GM18507 (cell line): ENCODE results near the gene PSMC5.
"Not testable (repeated sequence)": the region's sequence is repeated elsewhere in the genome, so short reads cannot be mapped to it uniquely, and the experiment has no call there.

Source experiments
- DNase-seq: peaks from one replicate; pipeline ENCODE4 v3.0.0; 2011; ENCODE audit warnings: low read depth; ENCODE audit not compliant: insufficient read length; ENCODE audit errors: extremely low spot score
- FAIRE-seq: peaks from 2 replicates; lab custom pipeline; 2011; peaks lifted over from hg19 to GRCh38; lab: Jason Lieb, UNC

The PSMC5 gene

GRCh38 chr17:63836811-63837210, 9.6 kb downstream of the PSMC5 start:
- no peak for DNase-seq
- no peak for FAIRE-seq

- FAIRE-seq = no peak
- no peak for DNase-seq
Observed at GRCh38 chr17:63837480-63837879, 10.2 kb downstream of the PSMC5 start.

DNA sequence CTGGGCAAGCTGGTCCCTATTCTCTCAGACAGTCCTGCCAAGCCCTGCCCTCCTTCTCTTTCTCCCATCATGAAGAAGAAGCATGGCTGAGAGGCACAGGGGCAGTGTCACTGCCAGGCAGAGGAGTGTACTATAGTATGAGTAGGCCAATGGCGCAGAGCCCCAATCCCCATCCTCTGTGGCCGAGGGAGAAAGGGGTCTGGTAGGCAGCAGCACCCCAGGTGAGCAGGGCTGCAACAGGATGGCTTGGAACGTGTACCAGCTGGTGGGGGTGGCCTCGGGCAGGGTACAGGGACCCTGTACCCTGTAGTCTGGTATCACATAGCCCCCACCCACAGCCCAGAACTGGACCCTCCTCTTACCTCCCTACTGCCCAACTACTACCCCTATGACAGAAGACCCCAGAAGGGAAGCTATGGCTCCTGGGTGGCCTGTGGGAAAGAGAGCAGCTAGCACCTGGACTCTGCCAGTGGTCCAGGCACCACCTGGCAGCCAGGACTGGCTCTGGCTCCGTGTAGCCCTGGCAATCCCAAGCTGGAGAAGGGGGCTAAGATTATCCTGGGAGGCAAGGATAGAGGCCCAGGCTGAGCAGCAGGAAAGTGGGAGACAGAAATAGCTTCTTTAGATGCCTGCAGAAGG, 10.8 kb downstream of the PSMC5 start:
- DNase-seq (no peak), FAIRE-seq (no peak)

- FAIRE-seq (no peak), DNase-seq (no peak)
Observed at GRCh38 chr17:63838631-63839171, 11.5 kb downstream of the PSMC5 start.

- FAIRE-seq = no peak
- DNase-seq = no peak
Observed at GRCh38 chr17:63840591-63841349, 13.5 kb downstream of the PSMC5 start.

DNA sequence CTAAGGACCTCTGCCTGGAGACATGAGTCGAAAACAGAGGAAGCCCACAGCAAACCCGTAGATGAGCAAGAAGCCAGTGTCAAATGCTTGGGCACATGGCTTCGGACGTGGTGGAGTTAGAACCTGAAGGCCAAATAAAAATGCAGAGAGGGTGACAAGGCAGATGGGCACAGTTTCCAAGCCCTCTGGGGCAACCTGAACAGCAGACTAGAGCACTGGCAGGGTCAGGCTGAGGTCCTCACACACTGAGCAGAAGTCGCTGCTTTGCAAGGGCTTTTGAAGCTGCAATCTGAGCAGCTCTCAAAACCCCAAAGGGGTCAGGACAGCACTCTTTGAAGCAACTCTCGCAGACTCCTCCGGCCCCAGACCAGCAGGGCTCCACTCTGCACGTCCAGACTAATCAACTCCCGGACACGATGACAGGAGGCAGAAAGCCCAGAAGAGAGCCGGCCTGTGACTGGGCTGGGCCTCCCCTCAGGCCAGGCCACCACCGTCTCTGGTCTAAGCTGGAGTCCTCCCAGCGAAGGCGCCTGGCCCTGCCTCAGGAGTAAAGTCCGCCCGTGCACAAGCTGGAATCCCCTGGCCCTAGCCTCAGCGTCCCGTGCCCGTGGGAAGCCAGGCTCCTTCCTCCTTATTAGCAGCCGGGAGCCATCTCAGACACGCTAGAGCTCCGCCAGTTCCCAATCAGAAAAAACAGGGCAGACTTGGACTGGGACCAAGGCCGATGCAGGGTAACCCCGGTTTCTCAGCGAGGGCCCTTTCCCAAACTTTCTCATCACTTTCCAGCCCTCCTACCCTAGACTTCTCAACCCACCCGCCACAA, 14.3 kb downstream of the PSMC5 start:
- FAIRE-seq (peak; percentile 46), DNase-seq (no peak)

- no peak for FAIRE-seq
- DNase-seq = no peak
Observed at GRCh38 chr17:63842173-63842539, 14.9 kb downstream of the PSMC5 start.

- DNase-seq = peak; percentile 88
- FAIRE-seq = peak; percentile 97
Observed at GRCh38 chr17:63842540-63843386, 15.5 kb downstream of the PSMC5 start, which contains the start of gene SMARCD2. SMARCD2 (minus strand) TSS chr17:63842685; CDS start chr17:63842674, 11 bp downstream.

DNA sequence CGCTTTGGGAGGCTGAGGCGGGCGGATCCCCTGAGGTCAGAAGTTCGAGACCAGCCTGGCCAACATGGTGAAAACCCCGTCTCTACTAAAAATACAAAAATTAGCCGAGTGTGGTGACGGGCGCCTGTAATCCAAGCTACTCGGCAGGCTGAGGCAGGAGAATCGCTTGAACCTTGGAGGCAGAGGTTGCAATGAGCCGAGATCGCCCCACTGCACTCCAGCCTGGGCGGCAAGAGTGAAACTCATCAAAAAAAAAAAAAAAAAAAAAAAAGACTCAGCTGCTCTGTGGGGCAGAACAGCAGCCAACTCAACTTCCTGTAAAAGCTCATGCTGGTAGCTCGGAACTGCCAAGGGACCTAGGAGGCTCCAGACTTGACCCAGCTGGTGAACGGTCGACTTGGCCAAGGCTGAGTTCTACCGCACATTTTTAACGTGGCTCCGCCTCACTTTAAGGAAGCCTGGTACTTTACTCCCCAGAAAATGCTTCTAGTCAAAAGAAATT, 16.2 kb downstream of the PSMC5 start:
- not testable (repeated sequence) for DNase-seq
- FAIRE-seq = peak; percentile 59

DNA sequence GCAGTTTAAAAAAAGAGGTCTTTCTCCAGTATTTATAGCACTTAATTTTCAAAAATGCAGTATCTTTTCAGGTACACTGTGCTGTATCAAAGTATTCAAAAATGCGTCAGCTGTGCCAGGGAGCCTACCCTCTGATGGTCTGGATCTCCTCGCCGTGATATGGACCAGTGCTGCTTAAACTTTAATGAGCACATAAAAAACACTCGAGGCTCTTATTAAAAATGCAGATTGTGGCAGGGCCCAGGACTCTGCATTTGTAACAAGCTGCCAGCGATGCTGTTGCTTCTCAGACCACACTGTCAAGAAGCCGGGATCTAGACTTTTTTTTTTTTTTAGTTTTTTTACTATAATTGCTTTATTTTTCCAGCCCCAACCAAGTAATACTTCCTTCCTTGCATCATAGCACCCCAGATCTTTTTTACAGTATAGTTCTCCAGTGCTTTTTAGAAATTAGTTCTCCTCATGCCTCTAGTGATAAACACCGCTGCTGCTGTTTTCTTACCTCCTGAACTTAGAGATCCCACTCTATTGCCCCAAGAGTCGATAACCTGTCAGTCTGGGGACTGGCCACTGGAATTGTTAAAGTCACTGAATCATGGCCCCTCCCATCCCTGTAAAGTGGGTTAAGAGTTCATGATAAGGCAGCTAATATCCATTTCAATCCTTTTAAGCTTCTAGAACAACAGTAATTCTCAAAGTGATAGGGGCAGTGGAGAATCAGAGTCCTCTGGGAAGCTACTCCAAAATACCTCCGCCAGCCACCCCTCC, 16.9 kb downstream of the PSMC5 start:
- no peak for DNase-seq
- no peak for FAIRE-seq

GRCh38 chr17:63845509-63845908, 18.3 kb downstream of the PSMC5 start:
- DNase-seq (no peak), FAIRE-seq (no peak)

DNA sequence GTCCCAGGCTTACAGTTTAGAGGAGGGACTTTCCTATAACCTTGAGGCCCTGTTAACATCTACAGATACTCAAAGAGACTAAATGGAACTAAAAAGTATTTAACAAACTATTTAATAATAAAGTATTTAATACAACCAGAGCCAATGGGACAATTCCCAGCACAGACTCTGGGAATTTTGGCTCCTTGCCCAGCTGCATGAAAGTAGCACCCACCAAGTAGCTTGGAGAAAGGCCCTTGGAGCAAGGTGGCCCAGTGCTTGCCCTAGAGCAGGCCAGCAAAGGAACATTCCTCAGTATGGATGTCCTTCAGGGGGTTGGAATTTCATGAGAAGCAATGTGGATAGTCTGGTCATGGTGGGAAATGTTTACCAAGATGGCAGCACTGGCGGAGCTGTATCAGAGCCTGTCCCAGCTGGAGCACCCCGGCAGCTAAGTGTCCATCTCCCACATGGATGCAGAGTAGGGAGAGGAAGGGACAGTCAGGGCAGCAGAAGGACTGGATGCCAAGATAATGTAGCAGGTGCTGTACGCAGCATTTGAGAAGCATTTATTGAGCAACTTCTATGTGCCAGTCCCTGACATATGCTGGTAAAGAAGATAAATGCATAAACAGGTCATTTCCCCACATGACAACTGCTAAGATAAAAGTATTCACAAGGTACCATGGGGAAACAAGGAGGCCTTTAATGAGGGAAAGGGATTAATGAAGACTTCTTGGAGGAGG, 20.5 kb downstream of the PSMC5 start:
- DNase-seq (no peak), FAIRE-seq (no peak)

GRCh38 chr17:63848834-63849689, 21.8 kb downstream of the PSMC5 start:
- DNase-seq = peak; percentile 91
- peak; percentile 81 for FAIRE-seq

DNA sequence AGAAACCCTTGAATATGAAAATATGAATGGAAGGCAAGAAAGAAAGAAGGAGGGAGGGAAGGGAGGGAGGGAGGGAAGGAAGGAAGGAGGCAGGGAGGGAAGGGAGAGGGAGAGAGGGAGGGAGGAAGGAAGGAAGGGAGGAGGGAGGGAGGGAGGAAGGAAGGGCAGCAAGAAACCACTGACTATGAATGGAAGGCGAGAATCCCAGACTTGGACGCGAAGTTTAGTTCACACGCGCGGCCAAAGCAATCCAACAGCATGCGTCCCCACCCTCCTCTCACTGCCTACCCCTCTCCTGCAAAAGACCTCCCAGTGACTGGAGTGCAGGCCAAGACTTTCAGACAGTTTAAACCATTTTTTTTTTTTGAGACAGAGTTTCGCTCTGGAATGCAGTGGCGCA, 23.2 kb downstream of the PSMC5 start:
- FAIRE-seq (no peak), DNase-seq (no peak)

DNA sequence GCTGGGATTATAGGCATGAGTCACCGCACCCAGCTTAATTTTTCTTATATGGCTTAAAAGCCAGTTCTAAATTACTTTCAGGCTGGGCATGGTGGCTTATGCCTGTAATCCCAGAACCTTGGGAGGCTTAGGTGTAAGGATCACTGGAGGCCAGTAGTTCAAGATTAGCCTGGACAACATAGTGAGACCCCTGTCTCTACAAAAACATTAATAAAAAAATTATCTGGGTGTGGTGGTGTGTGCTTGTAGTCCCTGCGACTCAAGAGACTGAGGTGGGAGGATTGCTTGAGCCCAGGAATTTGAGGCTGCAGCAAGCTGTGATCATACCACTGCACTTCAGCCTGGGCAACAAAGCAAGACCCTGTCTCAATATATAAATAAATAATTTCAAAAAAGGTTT, 26.0 kb downstream of the PSMC5 start:
- FAIRE-seq (no peak), DNase-seq (no peak)

DNA sequence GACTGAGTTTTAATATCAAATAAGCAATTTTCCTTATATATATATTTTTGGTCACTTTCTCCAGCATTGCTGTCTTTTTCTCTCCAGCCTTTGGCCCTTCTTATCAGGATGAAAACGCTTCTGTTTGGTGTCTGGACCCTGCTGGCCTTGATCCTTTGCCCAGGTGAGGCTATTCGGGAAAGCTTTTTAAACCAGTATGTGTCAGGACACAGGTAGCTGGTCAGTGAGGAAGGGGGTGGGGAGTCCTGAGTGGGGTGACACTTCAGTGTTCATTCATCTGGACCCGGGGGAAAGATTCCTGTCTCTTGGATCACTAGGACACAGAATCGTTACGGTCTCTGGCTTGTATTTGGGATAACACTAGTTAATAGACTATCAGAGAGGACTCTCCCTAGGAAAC, 27.5 kb downstream of the PSMC5 start:
- DNase-seq = no peak
- FAIRE-seq = no peak

DNA sequence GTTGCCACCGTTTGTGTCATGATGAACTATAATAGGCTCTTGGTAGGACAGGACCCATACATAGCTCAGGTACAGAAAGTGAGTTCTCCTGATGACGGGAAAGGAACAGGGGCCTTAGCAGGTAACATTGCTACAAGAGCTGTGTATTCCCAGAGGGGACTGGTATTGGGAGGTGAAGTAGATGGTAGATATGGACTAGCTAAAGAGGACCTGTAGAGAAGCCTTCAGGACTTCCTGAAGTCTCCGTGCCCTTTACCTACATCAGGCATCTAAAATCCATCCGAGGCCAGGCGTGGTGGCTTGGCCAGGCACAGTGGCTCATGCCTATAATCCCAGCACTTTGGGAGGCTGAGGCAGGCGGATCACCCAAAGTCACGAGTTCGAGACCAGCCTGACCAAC, 28.0 kb downstream of the PSMC5 start:
- no peak for DNase-seq
- no peak for FAIRE-seq
